ENCODE measurements around the gene RTN1. TPM values are rescaled to one million over a fixed set of nuclear protein-coding genes. Genes with fewer than 3 reads are reported as not detected.

RTN1 gene
- total RNA-seq, 1 donor from 2014 or later = 11.1 TPM

- Mint-ChIP-seq H3K4me1 (ENCODE audit: unreplicated experiment) (no peaks in the 10 kb centered on the region), H3K27ac (no peak overlapping the region)
Measured at GRCh38 chr14:59827401-59827800, 43.2 kb downstream of the RTN1 start.

GRCh38 chr14:59826150-59826549, 44.4 kb downstream of the RTN1 start:
- TF ChIP-seq CTCF (conservative IDR thresholded peaks at IDR 0.05) = no peak
- Mint-ChIP-seq H3K4me1 (ENCODE audit: unreplicated experiment) (no peaks in the 10 kb centered on the region), H3K27ac (no peak overlapping the region), H3K36me3 (no peaks in the 10 kb centered on the region), H3K4me3 (no peak overlapping the region), H3K9me3 (no peaks in the 10 kb centered on the region), H3K27me3 (no peaks in the 10 kb centered on the region)
- no peak for DNase-seq (ENCODE audit: extremely low spot score, unreplicated experiment)

More at GRCh38 chr14:59827401-59827800, 43.2 kb downstream of the RTN1 start:
- no peak for TF ChIP-seq CTCF (conservative IDR thresholded peaks at IDR 0.05)
- Mint-ChIP-seq H3K9me3 (no peaks in the 10 kb centered on the region), H3K36me3 (no peaks in the 10 kb centered on the region), H3K4me3 (no peak overlapping the region), H3K27me3 (no peaks in the 10 kb centered on the region)
- no peak for DNase-seq (ENCODE audit: extremely low spot score, unreplicated experiment)

- Mint-ChIP-seq H3K36me3 (no peaks in the 10 kb centered on the region), H3K9me3 (no peaks in the 10 kb centered on the region), H3K4me3 (no peak overlapping the region), H3K4me1 (ENCODE audit: unreplicated experiment) (no peaks in the 10 kb centered on the region), H3K27ac (no peak overlapping the region), H3K27me3 (no peaks in the 10 kb centered on the region)
- DNase-seq (ENCODE audit: extremely low spot score, unreplicated experiment) = no peak
- no peak for TF ChIP-seq CTCF (conservative IDR thresholded peaks at IDR 0.05)
Measured at GRCh38 chr14:59823179-59823578, 47.4 kb downstream of the RTN1 start.

GRCh38 chr14:59819446-59820088, 51.0 kb downstream of the RTN1 start:
- no peak overlapping the region for H3K4me3 Mint-ChIP-seq
- no peaks in the 10 kb centered on the region for H3K36me3 Mint-ChIP-seq
- H3K9me3 Mint-ChIP-seq = no peaks in the 10 kb centered on the region
- DNase-seq (ENCODE audit: extremely low spot score, unreplicated experiment) = no peak
- H3K27ac Mint-ChIP-seq = no peak overlapping the region
- no peaks in the 10 kb centered on the region for H3K4me1 Mint-ChIP-seq (ENCODE audit: unreplicated experiment)
- H3K27me3 Mint-ChIP-seq = peaks cover 6% of the 10 kb centered on the region
- TF ChIP-seq CTCF (conservative IDR thresholded peaks at IDR 0.05) = no peak

- Mint-ChIP-seq H3K27me3 (peaks cover 6% of the 10 kb centered on the region), H3K4me3 (no peak overlapping the region), H3K36me3 (no peaks in the 10 kb centered on the region), H3K9me3 (no peaks in the 10 kb centered on the region), H3K27ac (no peak overlapping the region), H3K4me1 (ENCODE audit: unreplicated experiment) (no peaks in the 10 kb centered on the region)
- no peak for DNase-seq (ENCODE audit: extremely low spot score, unreplicated experiment)
- no peak for TF ChIP-seq CTCF (conservative IDR thresholded peaks at IDR 0.05)
Measured at GRCh38 chr14:59816941-59817340, 53.6 kb downstream of the RTN1 start.

Measured in type B pancreatic cell (in vitro differentiated cells).